ENCODE results near the gene MMP25.
"Not testable (repeated sequence)": the region's sequence is repeated elsewhere in the genome, so short reads cannot be mapped to it uniquely, and the experiment has no call there.

The MMP25 gene

DNA sequence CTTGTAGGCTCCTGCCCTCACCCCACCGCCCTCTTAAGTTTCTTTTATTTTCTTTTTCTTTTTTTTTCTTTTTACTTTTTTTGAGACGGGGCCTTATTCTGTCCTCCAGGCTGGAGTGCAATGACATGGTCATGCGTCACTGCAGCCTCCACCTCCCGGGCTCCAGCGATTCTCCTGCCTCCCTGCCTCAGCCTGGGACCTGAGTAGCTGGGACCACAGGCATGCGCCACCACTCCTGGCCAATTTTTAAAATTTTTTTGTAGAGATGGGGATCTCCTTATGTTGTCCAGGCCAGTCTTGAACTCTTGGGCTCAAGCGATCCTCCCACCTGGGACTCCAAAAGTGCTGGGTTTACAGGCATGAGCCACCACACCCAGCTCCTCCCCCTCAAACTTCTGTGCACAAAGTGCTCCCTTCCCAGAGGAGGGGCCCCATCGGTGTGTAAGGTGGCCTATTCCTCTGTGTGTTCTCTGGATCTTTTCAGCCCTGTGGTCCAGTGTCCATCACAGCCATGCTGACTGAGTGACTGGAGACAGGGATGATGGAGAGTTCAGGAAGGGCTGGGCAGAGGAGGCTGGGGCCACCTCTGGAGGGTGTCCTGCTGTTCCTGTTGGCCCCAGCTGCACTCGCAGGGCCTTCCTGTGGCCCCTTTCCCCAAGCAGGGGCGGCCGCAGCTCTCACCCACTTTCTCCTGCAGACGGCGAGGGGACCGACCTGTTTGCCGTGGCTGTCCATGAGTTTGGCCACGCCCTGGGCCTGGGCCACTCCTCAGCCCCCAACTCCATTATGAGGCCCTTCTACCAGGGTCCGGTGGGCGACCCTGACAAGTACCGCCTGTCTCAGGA, 10.2 kb downstream of the MMP25 start:
- no peak for DNase-seq

DNA sequence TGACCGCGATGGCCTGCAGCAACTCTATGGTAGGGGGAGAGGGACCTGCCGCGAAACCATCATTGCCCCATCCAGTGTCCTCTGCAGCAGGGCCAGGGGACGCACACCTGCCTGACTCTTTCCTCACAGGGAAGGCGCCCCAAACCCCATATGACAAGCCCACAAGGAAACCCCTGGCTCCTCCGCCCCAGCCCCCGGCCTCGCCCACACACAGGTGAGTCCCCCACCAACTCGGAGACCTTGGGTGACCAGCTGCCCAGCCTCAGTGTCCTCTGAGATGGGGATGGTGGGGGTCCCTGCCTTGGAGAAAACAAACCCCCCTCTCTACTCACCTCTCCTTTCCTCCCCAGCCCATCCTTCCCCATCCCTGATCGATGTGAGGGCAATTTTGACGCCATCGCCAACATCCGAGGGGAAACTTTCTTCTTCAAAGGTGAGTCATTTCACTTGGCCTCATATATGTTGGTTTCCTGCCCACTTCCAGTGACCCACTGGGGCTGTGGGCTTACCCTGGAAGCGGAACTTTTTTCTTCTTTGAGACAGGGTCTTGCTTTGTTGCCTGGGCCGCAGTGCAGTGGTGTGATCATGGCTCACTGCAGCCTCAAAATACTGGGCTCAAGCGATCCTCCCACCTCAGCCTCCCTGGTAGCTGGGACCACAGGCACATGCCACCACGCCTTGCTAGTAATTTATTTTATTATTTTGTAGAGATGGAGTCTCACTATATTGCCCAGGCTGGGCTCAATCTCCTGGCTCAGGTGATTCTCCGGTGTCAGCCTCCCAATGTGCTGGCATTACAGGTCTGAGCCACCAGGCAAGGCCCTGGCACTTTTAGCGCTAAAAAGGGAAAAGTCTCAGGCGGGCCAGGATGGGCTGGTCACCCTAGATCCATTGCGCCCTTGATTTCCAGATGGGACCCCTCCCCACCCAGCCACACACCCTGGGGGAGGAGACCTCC, 11.1 kb downstream of the MMP25 start:
- DNase-seq = no peak

- no peak for DNase-seq
Measured at GRCh38 chr16:3058139-3059030, 12.0 kb downstream of the MMP25 start.

- peak; percentile 8 for DNase-seq
Measured at GRCh38 chr16:3059041-3059722, 12.8 kb downstream of the MMP25 start.

- DNase-seq = no peak
Measured at GRCh38 chr16:3059723-3060242, 13.4 kb downstream of the MMP25 start.

- DNase-seq = no peak
Measured at GRCh38 chr16:3060339-3061127, 14.2 kb downstream of the MMP25 start.

DNA sequence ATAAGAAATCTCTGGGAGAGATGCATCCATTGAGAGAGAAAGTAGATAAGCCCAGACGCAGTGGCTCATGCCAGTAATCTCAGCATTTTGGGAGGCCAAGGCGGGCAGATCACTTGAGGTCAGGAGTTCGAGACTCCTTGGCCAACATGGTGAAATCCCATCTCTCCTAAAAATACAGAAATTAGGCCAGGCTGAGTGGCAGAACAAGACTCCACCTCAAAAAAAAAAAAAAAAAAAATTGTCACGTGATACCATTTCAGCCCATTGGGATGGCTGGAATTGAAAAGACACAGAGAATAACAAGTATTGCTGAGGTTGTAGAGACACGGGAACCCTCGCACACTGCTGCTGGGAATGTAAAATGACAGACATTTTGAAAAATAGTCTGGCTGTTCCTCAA, 16.2 kb downstream of the MMP25 start:
- DNase-seq = no peak

DNA sequence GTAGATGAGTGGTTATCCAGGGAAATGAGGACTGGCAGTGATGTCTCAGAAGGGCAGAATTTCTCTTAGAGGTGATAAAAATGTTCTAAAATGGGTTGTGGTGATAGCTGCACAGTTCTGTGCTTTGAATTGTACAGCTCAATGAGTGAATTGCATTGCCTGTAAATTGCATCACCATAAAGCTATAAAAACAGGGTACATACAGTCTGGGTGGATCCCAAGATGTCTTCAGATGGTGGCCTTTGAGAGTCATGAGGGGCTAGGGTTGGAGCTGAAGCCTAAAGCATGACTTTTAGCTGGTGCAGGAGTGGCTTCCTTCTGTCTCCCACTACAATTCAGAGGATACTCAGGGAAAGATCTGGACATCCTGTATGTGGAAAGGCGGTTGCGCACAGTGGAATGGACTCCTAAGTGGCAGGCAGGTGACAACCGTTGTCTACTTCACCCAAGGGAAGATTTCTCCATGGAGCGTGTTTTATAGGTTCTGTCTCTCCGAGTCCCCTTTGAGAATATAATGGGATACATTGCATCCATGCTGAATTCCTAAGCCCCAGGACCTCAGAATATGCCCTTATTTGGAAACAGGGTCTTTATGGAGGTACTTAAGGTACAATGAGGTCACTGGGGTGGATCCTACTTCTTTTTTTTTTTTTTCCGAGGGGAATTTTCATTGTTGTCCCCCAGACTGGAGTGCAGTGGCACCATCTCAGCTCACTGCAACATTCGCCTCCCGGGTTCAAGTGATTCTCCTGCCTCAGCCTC, 17.4 kb downstream of the MMP25 start:
- DNase-seq = no peak

DNA sequence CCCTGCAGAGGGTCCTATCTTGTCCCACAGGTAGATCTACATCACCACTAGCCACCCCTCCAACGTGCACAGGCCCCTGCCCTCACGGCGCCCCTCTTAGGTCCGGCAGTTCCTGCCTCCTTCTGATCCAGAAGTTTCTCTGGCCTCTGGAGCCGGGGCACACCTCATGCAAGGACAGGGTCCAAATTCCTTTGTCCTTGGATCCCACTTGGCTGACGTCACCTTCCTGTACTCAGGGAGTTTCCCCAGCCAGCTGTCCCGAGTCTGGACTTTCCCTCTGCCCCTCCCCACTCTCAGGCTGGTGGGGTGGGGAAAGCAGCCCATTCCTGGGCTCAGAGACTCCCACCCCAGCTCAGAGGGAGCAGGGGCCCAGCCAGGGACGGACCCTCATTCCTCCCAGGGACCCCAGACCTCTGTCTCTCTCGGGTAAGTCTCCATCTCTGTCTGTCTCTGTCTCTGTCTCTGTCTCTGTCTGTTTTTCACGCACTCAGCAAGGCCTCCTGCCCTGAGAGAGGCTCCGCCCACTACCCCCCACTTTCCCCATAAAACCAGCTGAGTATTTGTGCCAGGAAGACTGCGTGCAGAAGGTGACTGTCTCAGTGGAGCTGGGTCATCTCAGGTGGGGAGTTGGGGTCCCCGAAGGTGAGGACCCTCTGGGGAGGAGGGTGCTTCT, 18.8 kb downstream of the MMP25 start, which contains the start of gene IL32:
TSS of gene IL32 (plus strand) at position 572 of the 673 bp plus-strand sequence. CDS start 172 bp downstream, outside the sequence.
- no peak for DNase-seq

DNA sequence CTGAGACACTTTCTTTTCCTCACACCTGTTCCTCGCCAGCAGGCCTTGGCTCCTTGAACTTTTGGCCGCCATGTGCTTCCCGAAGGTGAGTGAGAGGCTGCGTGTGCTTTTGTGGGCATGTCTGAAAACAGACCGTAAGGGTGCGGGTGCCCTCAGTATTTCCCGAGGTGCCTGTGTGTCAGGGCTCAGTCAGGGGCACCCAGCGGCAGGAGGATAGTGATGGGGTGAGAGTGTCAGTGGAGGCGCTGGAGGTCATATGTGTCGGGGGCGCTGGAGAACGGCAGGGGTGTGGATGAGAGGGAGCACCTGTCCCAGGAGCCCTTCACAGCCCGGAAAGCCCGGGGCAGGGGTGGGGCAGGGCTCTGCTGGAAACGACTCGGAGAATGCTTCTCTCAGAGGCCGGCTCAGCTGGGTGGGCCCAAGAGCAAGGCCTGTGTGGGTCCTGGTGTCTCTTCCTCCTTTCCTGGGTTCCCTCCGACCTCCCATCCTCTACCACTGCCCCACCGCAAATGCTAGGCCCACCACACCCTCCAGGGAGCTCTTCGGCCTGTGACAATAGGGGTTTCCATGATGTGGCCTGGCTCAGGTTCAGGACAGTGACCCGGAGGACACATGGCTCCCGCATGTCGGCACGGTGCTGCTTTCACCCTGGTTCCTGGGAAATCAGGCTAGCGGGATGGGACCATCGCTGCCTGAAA, 19.5 kb downstream of the MMP25 start:
- no peak for DNase-seq

DNA sequence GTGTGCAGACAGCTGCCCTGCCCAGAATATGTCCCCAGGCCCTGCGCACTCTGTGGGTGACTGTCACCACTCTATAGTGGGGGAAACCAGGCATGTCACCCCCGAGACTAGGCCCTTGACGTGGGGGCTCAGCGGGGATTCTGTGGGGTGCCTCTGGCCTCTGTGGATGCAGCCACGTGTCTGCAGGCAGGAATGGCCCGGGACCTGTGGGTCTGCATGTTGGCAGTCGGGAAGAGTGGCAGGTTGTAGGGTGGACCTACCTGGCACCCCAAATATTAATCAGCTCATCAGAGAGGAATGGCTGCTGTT, 20.0 kb downstream of the MMP25 start:
- DNase-seq = no peak

DNA sequence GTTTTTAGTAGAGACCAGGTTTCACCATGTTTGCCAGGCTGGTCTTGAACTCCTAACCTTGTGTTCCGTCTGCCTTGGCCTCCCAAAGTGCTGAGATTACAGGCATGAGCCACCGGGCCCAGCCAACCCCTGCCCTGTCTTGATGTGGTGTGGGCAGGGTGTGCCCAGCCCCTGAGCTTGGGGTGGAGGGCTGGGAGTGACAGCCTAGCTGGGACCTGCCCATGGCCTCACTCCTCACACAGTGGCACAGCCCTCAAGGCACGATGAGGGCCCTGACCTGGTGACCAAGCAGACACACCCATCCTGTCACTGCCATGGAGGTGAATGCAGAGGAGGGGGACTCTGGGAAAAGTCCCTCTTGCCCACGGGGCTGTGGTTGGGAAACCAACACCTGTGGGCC, 22.1 kb downstream of the MMP25 start:
- DNase-seq = no peak

GRCh38 chr16:3069146-3069545, 22.8 kb downstream of the MMP25 start:
- DNase-seq = not testable (repeated sequence)

DNA sequence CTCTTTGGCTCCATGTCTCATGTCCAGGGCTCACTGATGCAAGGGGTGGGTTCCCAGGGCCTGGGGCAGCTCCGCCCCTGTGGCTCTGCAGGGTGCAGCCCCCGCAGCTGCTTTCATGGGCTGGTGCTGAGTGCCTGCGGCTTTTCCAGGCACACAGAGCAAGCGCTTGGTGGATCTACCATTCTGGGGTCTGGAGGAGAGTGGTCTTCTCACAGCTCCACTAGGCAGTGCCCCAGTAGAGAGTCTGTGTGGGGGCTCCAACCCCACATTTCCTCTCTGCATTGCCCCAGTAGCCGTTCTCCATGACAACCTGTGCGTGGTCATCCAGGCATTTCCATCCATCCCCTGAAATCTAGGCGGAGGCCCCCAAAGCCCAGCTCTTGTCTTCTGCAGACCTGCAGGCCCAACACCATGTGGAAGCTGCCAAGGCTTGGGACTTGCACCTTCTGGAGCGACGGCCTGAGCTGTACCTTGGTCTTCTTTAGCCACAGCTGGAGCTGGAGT, 24.3 kb downstream of the MMP25 start:
- DNase-seq = no peak

DNA sequence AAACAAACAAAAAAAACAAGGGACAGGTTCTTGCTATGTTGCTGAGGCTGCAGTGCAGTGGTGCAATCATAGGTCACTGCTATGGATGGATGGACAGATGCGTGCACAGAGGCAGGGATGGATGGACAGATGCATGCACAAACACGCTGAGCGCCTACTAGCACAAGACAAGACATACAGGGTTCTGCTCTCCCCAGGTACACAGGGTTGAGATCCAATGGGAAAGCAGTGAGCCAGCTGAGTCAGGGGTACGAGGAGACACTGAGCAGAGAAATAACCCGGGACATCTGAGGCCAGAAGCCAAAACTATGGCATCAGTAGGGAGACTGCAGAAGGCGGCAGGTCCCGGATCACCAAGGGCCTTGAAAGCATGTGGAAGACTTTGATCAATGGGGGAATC, 25.3 kb downstream of the MMP25 start:
- DNase-seq = no peak

DNA sequence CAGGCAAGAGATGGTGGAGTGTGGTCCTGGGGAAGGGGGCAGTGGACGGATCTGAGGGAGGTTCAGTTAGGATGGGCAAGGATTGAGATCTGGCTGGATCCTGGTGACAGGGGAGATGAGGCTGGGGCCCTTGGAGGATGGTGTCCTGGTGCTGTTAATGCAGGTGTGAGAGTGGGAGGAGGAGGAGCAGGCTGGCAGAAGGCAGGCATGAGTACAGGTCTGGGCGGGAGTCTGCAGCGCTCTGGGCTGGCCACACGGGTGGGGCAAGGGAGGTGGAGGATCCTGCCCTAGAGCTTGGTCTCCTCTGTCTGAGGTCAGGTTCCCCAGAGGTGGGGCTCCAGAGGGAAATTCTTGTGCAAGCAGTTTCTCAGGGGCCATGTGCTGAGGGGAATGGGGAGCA, 25.8 kb downstream of the MMP25 start:
- DNase-seq = not testable (repeated sequence)

- not testable (repeated sequence) for DNase-seq
Measured at GRCh38 chr16:3072576-3073263, 26.4 kb downstream of the MMP25 start.

GRCh38 chr16:3073448-3073847, 27.1 kb downstream of the MMP25 start:
- DNase-seq = no peak

Measured in NCI-H2029 treated with DMSO at 0.1 percent for 48 hours (cell line).